GDM1 (cell line): ENCODE data around the gene RGL2.
A peak's percentile ranks its signal among the peaks of the same experiment; 100 is the strongest.

ENCODE experiments used
- DNase-seq: peaks from one replicate; lab custom pipeline; 2025; lab: John Stamatoyannopoulos, UW

Gene RGL2

DNA sequence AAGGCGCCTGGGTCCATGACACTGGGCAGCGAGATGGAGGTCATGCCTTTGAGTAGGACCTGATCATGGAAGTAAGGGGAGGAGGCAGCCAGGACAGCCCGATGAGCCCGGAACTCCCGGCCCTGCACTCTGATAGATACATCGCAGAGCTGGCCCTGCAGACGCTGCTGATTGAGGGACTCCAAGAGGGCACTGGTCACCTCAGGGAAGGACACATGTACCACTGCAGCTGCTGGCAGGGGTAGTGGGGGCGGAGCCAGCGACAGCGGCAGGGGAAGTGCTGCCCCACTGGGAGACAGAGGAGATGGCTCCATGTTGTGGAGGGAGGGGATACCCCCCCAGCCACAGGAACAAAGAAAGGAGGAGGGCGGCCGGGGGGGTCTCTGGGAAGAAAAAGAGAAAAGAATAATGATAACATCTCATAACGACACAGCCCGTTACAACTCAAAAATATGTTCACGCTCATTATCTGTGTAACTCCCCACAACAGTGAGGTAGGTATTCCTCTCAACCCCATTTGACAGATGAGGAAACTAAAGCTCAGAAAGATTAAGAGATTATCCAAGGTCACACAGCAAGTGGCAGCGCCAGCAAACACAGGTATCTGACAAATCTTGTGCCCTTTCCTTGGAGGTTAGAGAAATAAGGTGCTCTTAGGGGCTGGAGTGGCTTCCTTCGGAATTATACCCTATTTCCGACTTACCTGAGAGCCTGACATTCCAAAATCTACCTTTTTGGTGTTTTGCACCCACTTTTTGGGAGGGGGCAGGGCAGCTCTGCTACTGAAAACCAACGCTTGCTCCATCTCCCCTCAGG, 18.1 kb upstream of the RGL2 start:
- no peak for DNase-seq

DNA sequence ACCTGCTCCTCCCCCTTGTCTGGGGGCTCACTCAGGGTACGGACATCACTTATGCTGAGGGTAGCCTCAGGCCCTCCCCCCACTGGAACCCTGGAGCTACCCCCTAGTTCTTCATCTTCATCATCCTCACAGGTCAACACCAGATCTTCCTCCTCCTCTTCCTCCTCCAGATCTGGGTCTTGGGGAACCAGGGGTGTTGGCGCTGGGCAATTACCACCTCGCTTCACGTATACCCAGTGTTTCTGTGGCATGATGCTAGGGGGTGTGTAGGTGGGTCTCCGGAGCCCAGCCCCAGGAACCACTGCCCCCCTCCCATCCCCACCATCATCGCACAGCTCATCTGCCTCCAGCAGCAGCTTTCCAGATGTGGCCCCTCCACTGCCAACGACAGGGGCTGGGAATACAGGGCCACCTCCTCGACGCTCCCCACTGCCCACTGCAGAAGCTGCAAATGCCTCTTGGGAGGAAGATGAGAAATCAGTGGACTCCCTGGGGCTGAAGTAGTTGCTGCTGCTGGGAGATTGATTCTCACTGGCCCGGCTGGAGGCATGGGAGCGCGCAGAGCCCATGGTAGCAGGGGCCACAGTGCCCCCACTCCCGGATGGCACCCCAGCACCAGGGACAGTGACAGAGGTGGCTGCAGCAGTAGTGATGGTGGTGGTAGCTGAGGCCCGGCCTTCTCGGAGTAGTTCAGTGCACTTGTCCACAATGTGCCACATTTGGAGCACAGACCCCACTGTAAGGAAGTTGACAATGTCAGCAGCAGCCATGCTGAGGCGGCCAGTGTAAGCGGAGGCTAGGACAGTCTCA, 17.3 kb upstream of the RGL2 start:
- DNase-seq: no peak

DNA sequence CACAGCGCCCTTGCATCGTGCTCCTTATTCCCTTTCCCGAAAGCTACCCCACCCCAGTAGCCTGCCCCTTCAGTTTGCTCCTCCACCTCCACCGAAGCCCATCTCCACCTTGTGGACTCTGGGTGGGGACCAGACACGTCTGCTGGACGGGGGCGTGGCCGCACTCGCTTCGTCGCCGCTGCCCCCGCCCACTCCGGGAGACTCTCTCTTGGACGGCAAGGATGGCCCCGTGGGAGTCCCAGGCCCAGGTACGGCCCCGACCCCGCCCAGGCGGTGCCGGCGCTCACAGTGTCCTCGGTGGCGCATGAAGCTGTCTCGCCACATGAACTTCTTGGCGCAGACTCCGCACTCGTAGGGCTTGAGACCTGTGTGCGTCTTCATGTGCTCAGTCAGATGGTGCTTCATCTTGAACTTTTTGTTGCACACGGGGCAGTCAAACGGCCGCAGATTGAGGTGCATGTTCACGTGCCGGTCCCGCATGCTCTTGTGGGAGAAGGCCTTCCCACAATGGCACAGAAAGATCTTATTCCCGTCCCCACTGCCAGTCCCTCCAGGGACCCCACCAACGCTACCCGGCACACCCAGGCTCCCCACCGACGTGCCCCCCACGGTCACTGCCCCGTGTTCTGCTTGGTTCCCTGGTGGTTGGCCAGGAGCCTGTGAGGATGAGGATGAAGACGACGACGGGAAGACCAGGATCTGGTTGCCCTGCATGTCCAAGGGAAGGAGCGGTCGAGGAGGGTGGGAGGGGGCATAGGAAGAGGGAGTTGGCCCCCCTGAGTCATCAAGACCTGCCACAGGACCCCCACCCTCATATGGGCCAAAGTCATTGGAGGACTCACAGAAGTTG, 16.4 kb upstream of the RGL2 start:
- no peak for DNase-seq

DNA sequence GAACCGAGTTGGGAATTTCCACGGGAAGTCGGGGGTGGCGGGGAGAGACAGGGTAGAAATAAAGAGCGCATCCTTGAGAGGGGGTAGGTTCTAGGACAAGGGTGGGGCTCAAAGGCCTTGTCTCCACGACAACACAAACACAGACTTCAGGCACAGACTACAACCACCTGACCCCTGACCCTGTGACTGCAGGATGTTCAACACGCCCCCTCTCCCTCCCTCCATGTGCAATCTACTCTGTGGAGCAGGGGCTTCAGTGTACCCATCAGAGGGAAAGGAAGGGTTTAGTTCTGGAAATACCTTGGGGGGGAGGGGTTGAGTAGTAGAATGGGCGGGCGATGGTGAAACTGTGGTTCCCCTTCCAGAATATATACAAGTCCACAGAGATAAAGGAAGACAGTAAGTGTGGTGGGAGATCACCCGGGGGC, 15.8 kb upstream of the RGL2 start:
- peak; percentile 25 for DNase-seq

DNA sequence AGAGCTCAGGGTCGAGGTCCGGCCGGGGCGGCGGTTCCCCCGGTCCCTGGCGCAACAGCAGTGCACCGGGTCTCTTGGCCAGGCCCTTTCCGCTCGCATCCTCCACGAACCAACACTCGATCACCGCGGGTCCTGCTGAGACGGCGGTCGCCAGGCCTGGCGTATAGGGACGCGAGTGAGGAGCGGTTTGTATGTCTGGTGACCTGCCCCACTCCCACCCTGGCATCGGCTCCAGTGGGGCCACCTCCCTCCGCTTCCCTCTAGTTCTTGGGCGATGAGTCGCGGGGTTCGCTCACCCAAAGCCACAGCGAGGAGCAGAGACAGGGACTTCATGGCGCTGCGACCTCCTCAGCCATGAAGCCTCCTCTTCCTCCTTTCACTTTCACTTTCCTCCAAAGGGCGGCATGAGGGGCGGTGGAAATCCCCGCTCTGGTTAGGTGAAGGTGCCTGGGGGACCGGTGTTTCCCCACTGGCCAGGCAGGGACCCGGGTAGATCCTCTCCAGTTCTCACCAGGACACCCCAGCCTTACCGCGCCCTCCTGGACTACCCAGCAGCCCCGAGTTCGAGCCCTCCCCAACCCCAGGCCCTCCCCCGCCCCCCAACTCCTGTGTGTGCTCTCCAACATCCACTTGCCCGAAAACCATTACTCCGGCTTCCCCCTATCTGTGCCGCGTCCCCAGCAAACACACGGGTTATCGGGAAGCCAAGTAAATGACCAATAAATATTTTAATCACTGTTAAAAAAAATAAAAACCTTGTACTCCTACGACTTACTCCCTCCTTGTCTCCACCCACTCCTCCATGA, 15.2 kb upstream of the RGL2 start, which contains the start of gene TAPBP:
Gene TAPBP, minus strand, starts transcription at position 370 of the 806 bp plus-strand sequence. Its CDS starts 37 bp downstream, at position 333.
- DNase-seq: peak; percentile 51

DNA sequence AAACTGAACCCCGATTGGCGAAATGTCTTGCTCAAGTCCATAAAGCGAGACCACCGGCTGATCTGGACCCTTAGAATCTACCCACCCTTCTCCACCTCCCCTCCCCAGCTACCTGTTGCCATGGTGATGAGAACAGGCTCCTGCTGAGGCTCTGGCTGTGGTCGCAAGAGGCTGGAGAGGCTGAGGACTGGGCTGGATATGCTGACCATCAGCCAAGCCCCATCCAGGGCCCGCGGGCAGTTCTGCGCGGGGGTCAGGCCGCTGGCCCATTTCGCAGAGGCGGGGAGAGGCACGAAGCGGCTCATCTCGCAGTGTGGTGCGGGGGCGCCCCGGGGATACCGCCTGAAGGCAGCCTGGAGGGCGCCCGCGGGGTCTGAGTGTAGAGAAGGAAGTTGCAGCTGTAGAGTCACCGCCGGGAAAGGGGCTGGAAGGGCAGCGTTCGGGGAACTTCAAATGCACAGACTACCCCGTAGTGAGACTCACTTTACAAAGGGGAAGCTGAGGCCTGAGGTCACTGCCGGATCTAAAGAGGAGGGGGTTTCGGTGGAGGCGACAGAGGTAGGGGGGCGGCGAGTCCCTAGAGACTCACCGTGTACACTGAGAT, 14.5 kb upstream of the RGL2 start:
- peak; percentile 51 for DNase-seq

DNA sequence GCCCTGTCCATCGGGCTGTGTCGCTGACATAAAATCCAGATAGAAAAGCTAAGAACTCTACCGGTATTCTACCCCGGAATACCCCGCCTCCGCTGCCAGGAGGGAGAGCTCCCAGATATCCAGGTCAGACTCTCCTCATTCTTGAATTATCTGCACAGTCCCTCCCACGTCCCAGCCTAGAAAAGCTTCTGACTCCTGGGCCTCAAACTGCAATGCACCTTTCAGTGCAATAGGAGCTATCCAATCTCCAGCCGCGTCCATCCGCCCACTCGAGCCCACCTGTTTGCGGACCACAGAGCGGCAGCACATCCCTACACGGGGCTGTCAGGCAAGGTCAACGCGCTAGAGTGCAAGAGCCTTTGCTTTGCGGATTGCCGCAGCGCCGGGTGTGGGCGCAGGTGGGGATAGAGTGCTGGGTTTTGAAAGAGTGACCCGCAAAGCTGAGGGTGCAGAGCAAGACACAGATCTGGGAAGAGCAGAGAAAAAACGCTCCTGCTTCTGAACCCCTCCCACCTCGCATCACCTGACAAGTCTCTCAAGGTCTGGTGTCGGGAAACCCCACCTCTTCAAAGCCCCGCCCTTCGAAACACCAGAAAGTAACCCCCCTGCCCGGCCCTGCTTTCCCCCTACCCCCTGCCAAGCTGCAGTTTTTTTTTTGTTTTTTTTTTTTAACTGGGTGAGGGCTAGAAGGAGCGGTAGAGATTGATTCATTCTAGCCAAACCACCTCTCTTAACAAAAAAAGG, 13.8 kb upstream of the RGL2 start:
- DNase-seq: peak; percentile 33

DNA sequence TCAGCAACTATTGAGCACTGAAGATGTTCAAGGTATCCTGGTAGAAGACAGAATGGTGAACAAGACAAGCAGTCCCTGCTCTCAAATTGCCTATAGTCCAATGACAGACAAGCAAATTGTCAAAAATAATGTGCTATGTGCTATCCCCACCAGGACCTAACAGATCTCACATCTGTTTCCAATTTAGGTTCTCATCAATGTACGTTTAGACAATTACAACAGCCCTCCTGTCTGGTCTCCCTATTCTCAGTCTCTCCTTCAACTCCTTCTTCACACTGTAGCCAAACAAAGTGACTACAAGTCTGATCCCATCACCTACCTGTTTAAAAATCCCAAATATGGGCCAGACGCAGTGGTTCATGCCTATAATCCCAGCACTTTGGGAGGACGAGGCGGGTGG, 7.6 kb upstream of the RGL2 start:
- no peak for DNase-seq

DNA sequence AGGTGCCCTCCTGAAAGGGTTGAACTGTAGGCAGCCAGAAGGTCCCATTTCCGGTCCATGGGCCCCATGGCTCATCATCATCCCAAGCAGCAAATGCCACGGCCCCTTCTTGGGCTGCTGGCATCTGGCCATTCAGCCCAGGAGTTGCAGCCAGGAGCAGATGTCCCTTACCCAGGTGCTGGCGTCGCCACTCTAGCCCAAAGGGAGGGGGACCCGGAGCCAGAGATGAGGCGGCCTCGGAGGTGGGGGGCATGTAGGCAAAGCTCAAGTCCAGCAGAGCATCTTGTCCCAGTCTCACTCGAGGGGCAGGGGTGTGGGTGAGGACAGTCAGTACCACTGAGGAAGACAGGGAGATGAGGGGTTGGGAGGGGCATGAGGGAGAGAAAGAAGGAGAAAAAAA, 6.3 kb upstream of the RGL2 start:
- no peak for DNase-seq

DNA sequence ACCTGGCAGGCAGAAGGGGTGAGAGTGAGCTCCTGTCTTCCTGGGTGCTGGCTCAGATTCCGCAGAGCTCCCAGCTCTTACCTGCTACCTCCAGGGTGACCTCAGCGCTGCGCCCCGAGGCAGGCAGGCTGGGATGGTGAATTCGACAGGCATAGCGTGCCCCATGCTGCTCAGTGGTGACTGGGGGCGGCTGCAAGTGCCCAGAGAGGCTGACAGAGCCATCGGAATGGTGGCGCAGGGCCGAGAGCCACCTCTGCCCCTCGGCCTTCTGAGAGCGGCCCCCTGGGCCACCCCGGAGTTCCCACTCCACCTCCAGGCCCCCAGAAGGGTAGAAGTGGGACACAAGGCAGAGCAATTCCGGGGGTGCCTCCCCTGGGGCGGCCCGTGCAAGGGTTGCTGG, 5.5 kb upstream of the RGL2 start:
- no peak for DNase-seq

DNA sequence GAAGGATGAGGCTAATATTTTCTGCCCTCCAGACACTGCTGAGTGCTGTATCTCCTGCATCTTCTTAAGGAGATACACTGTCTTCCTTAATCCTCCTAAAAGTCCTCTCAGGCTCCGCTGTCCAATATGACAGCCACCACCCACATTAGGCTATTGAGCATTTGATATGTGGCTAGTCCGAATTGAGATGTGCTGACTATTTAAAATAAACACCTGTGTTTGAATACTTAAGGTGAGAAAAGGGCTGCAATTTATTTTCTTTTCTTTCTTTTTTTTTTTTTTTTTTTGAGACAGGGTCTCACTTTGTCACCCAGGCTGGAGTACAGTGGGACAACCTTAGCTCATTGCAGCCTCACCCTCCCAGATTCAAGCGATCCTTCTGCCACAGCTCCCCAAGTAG, 3.1 kb upstream of the RGL2 start:
- no peak for DNase-seq

DNA sequence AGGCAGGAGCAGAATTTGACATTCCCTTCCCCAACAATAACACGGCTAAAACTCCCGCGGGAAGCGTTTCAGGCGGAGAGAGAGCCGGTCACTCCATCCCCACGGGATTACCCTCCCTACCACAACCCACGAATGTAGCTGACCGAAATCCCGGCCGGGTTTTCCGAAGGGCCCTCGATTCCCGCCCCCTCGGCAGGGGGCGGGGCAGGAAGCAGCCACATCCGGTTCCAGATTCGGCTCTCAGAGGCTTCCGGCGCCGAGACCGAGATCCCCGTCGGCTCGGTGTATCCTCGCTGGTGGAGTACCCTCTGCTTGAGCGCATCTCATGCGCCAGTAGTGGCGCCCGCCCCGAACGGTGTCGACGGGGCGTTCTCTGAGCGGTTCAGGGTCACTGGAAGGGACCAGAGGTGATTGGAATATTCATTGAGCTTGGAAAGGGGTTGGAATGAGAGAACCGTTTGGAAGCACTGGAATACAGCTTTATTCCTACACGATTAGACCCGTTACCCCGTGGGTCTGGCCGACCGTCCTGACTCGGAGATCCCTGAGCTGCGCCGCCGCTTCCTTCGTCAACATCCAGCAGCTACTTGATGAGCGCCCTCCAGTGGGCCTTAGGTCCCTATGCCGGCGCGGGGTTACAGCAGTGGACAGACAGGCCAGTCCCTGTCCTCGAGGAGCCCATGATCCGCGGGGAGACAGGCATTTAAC, 649 bp upstream of the RGL2 start:
- DNase-seq: peak; percentile 88

DNA sequence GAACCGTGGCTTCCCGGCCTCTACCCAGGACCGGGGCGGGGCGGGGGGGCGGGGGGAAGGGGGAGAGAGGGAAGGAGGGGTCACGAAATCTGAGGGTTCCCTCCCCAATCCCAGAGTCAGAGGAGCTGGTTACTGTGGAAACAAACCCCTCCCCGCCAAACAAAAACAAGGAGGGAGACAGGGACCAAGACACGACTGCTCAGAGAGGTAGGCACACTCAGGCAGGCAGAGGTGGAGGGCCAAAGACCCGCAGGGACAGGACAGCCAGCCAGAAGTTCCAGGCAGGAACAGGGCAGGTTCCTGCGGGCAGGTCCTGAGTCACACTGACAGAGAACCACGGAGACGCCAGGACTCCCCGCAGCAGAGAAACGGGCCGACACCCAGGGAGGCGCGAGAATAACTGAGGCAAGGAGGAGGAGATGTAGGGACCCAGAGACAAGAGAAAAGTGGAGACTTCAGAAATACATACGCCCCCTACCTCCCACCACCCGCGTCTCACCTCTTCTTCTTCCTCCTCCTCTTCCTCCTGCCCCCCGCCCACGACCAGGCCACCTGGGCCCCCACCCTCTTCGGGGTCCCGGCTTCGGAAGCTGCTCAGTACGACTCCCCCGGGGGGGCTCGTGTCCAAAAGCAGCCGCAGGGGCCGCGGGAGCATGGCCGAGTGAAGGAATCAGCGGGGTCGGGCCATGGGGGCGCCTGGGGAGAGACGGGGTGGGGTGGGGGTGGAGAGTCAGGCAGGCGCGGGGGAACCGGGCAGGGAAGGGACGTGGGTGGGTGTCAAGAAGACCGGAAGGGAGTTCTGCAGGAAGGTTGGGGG, 578 bp downstream of the RGL2 start:
- peak; percentile 23 for DNase-seq

DNA sequence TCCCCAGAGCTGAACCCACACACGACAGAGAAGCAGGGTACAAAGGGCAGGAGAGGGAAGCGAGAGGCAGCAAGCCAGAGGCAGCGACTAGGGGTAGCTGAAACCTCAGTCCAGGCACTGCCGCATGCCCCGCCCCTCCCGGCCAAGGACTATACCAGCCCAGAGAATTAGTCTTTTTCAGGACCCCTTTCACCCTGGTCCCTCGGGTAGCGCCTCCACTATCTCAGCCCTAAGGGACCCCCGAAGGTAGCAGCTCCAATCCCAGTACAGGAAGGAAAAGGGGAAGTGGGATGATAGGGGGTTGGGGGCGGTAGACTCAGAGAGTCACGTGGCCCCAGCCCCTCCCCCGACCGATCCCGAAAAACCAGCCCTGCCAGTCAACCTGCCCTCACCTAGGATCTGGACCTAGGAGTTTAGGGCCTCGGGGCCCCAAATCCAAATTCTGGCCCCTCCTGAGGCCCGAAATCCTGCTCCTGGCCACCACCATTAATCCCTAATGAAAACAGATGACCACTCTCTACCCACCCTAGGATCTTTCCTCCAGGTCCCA, 1.3 kb downstream of the RGL2 start:
- no peak for DNase-seq

DNA sequence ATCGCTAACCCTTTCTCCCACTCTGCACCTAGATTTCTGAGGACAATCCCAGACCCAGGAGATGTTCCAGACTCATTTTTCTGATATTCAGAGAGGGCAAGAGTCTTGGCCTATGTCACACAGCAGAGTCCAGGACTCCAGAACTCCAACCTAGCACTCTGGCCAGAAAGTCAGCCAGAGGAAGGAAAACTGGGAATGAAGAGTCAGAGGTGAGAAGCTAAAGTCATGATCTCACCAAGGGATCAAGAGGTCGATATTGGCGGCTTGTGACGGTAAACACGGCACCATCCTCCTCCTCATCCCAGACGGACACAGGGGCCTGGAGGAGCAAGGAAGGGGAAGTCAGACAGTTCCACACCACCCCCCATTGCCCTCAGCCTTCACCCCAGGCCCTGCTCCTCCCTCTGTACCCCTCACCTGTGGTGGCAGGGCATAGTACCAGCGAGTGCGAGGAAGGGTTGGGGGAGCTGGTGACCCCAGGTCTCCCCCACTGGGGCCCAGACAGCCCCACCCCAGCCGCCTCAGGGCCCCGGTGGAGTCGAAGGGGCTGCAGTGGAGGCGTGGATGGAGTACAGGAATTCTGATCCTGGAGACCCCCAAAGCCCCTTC, 1.8 kb downstream of the RGL2 start:
- no peak for DNase-seq

DNA sequence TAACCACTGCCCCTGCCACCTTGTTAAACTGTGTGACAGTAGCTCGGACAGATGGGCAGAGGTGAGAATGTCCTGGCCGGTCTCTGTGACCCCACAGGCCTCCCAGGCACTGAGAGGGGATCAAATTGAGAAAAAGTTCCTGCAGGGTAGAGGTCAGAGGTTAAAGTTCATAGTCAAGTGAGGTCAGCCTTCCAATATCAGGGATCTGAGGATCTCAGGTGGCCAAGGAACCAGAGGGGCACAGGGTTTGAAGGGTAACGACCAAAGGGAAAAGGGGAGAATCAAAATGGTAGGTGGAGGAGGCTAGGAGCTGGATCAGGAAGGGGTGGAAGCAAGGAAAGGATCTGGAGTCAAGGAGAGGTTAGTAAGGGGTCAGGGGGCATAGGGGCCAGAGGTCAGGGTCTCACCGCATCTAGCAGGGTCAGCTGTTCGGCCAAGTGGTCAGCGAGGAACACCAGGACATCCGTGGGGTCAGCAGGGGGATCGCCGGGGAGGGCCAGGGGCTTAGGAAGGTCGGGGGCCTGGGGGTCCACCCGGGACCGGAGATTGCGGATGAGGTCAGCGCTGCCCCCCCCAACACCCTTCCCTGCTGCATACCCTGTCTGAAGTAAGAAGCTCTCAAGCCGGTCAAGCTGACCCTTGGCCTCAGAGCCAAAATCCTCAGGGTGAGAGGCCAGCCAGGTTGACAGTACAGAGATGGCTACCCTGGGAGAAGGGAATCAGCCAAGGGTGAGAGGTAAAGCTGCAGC, 2.9 kb downstream of the RGL2 start:
- DNase-seq: no peak

DNA sequence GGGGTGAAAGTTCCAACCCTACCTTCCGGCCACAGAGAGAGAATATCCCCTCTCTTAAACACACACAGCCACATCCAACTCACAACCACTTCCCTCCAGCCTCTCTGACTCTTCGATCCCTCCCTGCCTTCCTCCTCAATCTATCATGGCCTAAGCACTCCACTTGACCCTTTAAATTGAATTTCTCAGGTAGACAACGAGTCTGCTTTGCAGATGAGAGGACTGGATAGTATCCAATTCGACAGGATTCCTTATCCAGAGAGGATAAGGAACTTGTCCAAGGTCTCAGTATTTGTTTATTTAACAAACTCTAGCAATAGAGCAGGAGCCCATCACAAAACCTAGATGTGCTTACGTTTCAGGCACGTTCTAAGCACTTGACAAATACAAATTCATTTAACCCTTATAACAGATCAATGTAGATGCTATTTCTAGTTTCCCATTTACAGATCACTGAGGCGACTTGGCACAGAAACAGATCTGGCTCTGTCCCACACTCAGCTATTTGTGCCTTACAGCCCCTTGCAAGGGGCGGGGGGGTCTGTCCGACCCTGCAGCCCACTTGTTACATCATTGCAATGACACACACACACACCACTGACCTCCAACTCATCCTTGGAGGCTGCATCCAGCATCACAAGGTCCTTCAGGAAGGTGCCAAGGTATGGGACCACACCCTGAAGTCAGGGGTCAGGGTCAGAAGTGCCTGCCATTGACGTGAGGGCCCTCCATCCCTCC, 4.5 kb downstream of the RGL2 start:
- no peak for DNase-seq
